ENCODE measurements around the gene MIER1. TPM values are rescaled to one million over a fixed set of nuclear protein-coding genes. Genes with fewer than 3 reads are reported as not detected.

MIER1 gene
- total RNA-seq, 1 experiment from 2014 or later = 17.2 TPM

DNA sequence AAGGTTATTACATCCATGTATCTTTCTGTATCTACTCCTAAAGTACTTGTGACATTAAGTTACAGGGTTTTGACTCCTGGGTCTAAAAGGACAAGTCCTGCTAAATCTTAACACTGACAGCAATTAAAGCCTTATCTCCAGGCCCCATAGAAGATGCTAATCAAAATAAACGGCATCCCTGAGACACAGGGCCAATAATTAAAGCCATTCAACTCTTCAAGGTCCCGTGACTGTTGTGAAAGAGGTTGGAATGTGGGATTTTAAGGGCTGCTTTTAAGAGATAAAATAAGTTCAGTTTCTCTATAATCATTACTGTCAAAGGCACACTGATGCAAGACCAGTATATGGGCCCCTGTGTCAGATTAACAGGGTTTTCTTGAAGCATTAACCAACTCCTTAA, 8.5 kb upstream of the MIER1 start:
- no peaks in the 10 kb centered on the region for H3K27me3 ChIP-seq (replicated peaks; ENCODE audit: control insufficient read depth, insufficient read depth, low read length)
- H3K36me3 ChIP-seq (ENCODE audit: control insufficient read depth, insufficient read depth, low read length) = no peaks in the 10 kb centered on the region
- no TSS peak for BruUV-seq (replicated peaks)
- Mint-ChIP-seq H3K27ac (ENCODE audit: unreplicated experiment) (no peak overlapping the region), H3K36me3 (ENCODE audit: insufficient read depth, unreplicated experiment) (no peaks in the 10 kb centered on the region), H3K4me3 (ENCODE audit: unreplicated experiment) (no peak overlapping the region), H3K9me3 (ENCODE audit: unreplicated experiment) (no peaks in the 10 kb centered on the region), H3K27me3 (ENCODE audit: insufficient read depth, unreplicated experiment) (no peaks in the 10 kb centered on the region), H3K4me1 (ENCODE audit: low read depth, unreplicated experiment) (peaks cover 5% of the 10 kb centered on the region)
- no peaks in the 10 kb centered on the region for H3K9me3 ChIP-seq
- ChIA-PET CTCF (no interaction called here), POLR2A (no interaction called here)
- H3K4me1 ChIP-seq = 0 out of 2 replicates have a peak, but pooled peaks cover 5% of the 10 kb centered on the region
- no peak for DNase-seq
- H3K4me3 ChIP-seq (ENCODE audit: low read depth, low read length) = no peak overlapping the region
- TF ChIP-seq, protein P1, sequence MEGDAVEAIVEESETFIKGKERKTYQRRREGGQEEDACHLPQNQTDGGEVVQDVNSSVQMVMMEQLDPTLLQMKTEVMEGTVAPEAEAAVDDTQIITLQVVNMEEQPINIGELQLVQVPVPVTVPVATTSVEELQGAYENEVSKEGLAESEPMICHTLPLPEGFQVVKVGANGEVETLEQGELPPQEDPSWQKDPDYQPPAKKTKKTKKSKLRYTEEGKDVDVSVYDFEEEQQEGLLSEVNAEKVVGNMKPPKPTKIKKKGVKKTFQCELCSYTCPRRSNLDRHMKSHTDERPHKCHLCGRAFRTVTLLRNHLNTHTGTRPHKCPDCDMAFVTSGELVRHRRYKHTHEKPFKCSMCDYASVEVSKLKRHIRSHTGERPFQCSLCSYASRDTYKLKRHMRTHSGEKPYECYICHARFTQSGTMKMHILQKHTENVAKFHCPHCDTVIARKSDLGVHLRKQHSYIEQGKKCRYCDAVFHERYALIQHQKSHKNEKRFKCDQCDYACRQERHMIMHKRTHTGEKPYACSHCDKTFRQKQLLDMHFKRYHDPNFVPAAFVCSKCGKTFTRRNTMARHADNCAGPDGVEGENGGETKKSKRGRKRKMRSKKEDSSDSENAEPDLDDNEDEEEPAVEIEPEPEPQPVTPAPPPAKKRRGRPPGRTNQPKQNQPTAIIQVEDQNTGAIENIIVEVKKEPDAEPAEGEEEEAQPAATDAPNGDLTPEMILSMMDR (IDR thresholded peaks at IDR 0.05; ENCODE audit: insufficient read depth in 1 of 2, low read depth in 1 of 2, low read length in 1 of 2, severe bottlenecking in 1 of 2, unreplicated experiment in 1 of 2) = no peak
- intact Hi-C loops (cut with micrococcal nuclease; ENCODE audit: unreplicated experiment) = no loop called here

DNA sequence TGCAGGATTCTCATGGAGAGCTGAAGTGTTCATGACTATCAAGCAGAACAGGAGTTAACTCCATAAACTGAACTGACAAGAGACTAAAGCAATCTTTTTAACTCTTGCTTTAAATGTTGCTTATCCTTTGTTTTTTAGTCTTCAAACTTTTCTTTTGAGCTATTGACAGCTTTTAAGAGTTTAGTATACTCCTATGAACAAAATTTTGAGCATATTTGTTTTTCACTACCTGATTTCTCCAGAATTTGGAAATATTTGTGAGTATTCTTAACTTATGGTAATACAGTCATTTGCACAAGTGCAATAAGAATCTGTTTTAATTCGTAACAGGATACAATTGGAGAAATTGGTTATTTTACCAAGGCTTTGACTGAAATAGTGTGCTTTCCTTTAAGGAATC, 7.3 kb upstream of the MIER1 start:
- Histone ChIP-seq H3K36me3 (ENCODE audit: control insufficient read depth, insufficient read depth, low read length) (no peaks in the 10 kb centered on the region), H3K9me3 (no peaks in the 10 kb centered on the region), H3K4me1 (0 out of 2 replicates have a peak, but pooled peaks cover 5% of the 10 kb centered on the region), H3K27me3 (replicated peaks; ENCODE audit: control insufficient read depth, insufficient read depth, low read length) (no peaks in the 10 kb centered on the region), H3K4me3 (ENCODE audit: low read depth, low read length) (no peak overlapping the region)
- Mint-ChIP-seq H3K9me3 (ENCODE audit: unreplicated experiment) (no peaks in the 10 kb centered on the region), H3K4me1 (ENCODE audit: low read depth, unreplicated experiment) (peaks cover 5% of the 10 kb centered on the region), H3K27ac (ENCODE audit: unreplicated experiment) (no peak overlapping the region), H3K36me3 (ENCODE audit: insufficient read depth, unreplicated experiment) (no peaks in the 10 kb centered on the region), H3K4me3 (ENCODE audit: unreplicated experiment) (no peak overlapping the region), H3K27me3 (ENCODE audit: insufficient read depth, unreplicated experiment) (no peaks in the 10 kb centered on the region)
- POLR2A ChIA-PET = no interaction called here
- TF ChIP-seq, protein P1 (IDR thresholded peaks at IDR 0.05; ENCODE audit: insufficient read depth in 1 of 2, low read depth in 1 of 2, low read length in 1 of 2, severe bottlenecking in 1 of 2, unreplicated experiment in 1 of 2) = no peak
- DNase-seq = no peak
- CTCF ChIA-PET = no interaction called here
- no TSS peak for BruUV-seq (replicated peaks)
- intact Hi-C loops (cut with micrococcal nuclease; ENCODE audit: unreplicated experiment) = no loop called here

DNA sequence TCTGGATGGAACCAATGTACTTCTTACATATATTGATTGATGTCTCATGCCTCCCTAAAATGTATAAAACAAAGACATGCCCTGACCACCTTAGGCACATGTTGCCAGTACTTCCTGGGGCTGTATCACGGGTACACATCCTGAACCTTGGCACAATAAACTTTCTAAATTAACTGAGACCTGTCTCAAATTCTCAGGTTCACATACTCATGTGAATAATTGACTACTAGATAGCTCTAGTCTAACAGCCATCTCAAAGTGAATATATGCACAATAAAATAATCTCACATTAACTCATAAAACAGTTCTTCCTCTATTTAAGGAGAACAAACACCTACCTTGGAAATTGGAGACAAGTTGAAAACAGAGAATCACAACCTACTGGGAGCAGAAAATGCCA, 5.7 kb upstream of the MIER1 start:
- no peak overlapping the region for H3K27ac Mint-ChIP-seq (ENCODE audit: unreplicated experiment)
- intact Hi-C loops (cut with micrococcal nuclease; ENCODE audit: unreplicated experiment) = no loop called here

More for the DNA sequence above, 5.7 kb upstream of the MIER1 start:
- Mint-ChIP-seq H3K4me3 (ENCODE audit: unreplicated experiment) (no peak overlapping the region), H3K27me3 (ENCODE audit: insufficient read depth, unreplicated experiment) (no peaks in the 10 kb centered on the region), H3K36me3 (ENCODE audit: insufficient read depth, unreplicated experiment) (no peaks in the 10 kb centered on the region), H3K9me3 (ENCODE audit: unreplicated experiment) (no peaks in the 10 kb centered on the region), H3K4me1 (ENCODE audit: low read depth, unreplicated experiment) (peaks cover 5% of the 10 kb centered on the region)
- CTCF ChIA-PET = no interaction called here
- BruUV-seq (replicated peaks) = no TSS peak
- POLR2A ChIA-PET = no interaction called here
- Histone ChIP-seq H3K36me3 (ENCODE audit: control insufficient read depth, insufficient read depth, low read length) (no peaks in the 10 kb centered on the region), H3K27me3 (replicated peaks; ENCODE audit: control insufficient read depth, insufficient read depth, low read length) (no peaks in the 10 kb centered on the region), H3K4me3 (ENCODE audit: low read depth, low read length) (no peak overlapping the region), H3K4me1 (0 out of 2 replicates have a peak, but pooled peaks cover 10% of the 10 kb centered on the region), H3K9me3 (no peaks in the 10 kb centered on the region)
- no peak for DNase-seq
- TF ChIP-seq, protein P1 (IDR thresholded peaks at IDR 0.05; ENCODE audit: insufficient read depth in 1 of 2, low read depth in 1 of 2, low read length in 1 of 2, severe bottlenecking in 1 of 2, unreplicated experiment in 1 of 2) = no peak
